ENCODE data around the gene CCR5AS.

CCR5AS gene

DNA sequence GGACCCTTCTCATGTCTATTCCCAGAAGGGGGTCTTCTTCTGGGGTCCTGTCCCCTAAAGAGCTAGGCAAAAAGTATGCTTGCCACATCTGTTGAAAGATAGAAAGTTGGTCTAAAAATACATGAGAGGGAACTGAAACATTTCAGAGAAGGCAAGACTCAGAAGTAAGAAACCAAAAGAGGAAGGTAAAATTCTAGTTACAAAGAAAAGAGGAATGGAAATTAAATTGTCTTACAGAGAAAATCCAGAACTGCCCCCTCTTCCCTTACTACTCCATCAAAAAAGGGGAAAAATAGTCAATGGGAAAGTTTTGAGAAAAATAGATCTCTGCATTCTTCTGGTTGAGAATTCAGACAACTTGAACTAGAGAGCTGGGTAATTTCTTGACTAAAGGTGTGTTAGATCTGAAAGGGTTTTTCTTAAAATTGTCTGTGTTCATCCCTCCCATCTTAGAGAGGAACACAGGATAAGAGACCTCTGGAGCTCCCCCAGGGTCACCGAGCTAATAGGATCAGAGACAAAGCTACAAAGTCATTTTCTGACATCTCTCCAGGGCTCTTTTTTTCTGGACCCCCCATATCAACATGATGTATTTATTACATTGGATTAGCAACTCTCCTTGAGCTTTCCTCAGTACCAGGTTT lies 85.3 kb downstream of the CCR5AS start (continued):
- TF ChIP-seq CTBP2 (IDR thresholded peaks at IDR 0.05; ENCODE audit: borderline replicate concordance, insufficient read depth, insufficient read length, low read length), result no peak
- TF ChIP-seq BCL11A (IDR thresholded peaks at IDR 0.05; ENCODE audit: low read depth in 2 of 2, low read length in 2 of 2), result no peak
- no peak for TF ChIP-seq ZNF274 (IDR thresholded peaks at IDR 0.05; ENCODE audit: borderline replicate concordance, extremely low read depth, low read length)
- no peak for TF ChIP-seq HDAC6 (IDR thresholded peaks at IDR 0.05; ENCODE audit: low read depth, low read length)
- no peak for TF ChIP-seq SIRT6 (IDR thresholded peaks at IDR 0.05; ENCODE audit: low read length)
- no peak for TF ChIP-seq TAF7 (optimal IDR thresholded peaks at IDR 0.05; ENCODE audit: borderline replicate concordance, low read depth, low read length)
- no peak for TF ChIP-seq RAD21 (IDR thresholded peaks at IDR 0.05 in 1 of 2, conservative IDR thresholded peaks at IDR 0.05 in 1 of 2; ENCODE audit: low read depth in 2 of 2, low read length in 2 of 2)
